GM18526 (cell line): ENCODE results near the gene C16orf54.

ENCODE experiments used
- POLR2A ChIP-seq: IDR thresholded peaks from 3 replicates; pipeline ENCODE4 v1.6.1; 2011; ENCODE audit not compliant: insufficient read length; ENCODE audit errors: extremely low read depth

C16orf54 gene

GRCh38 chr16:29745853-29746345, at the start of gene C16orf54:
TSS of gene C16orf54 (minus strand) at chr16:29745990. CDS start at chr16:29744951, 1,039 bp downstream.
- peak; percentile 61 for TF ChIP-seq POLR2A

GRCh38 chr16:29794231-29794710, 48.5 kb upstream of the C16orf54 start:
- TF ChIP-seq POLR2A = no peak

GRCh38 chr16:29791845-29792807, 46.3 kb upstream of the C16orf54 start:
- TF ChIP-seq POLR2A = no peak

GRCh38 chr16:29790949-29791844, 45.4 kb upstream of the C16orf54 start:
- TF ChIP-seq POLR2A = no peak

- peak; percentile 86 for TF ChIP-seq POLR2A
Observed at GRCh38 chr16:29790183-29790948, 44.6 kb upstream of the C16orf54 start, which contains the start of gene KIF22. TSS of gene KIF22 (plus strand) at chr16:29790751. CDS start at chr16:29790760, 9 bp downstream.

GRCh38 chr16:29789775-29790182, 44.0 kb upstream of the C16orf54 start:
- no peak for TF ChIP-seq POLR2A

GRCh38 chr16:29784901-29785500, 39.2 kb upstream of the C16orf54 start:
- no peak for TF ChIP-seq POLR2A

- no peak for TF ChIP-seq POLR2A
Observed at GRCh38 chr16:29784157-29784556, 38.4 kb upstream of the C16orf54 start.

GRCh38 chr16:29779474-29779873, 33.7 kb upstream of the C16orf54 start:
- no peak for TF ChIP-seq POLR2A

GRCh38 chr16:29777576-29778350, 32.0 kb upstream of the C16orf54 start, which contains the start of gene ZG16:
TSS of gene ZG16 (plus strand) at chr16:29778256. CDS start at chr16:29779267, 1,011 bp downstream.
- no peak for TF ChIP-seq POLR2A

GRCh38 chr16:29775742-29776408, 30.1 kb upstream of the C16orf54 start:
- TF ChIP-seq POLR2A = no peak

GRCh38 chr16:29774730-29775129, 28.9 kb upstream of the C16orf54 start:
- TF ChIP-seq POLR2A = no peak
